Measurements from ENCODE around the gene ADAMTS18.

GRCh38 chr16:77393955-77394354, 40.9 kb downstream of the ADAMTS18 start:
- TF ChIP-seq CTCF (IDR thresholded peaks at IDR 0.05; ENCODE audit: insufficient read depth, low read depth, low read length) (no peak), EZH2 (IDR thresholded peaks at IDR 0.05; ENCODE audit: insufficient read depth, low read length) (no peak)
